Upper lobe of right lung (tissue), 1 donor: ENCODE measurements around the gene SLC34A1. TPM values are rescaled to one million over a fixed set of nuclear protein-coding genes. Genes with fewer than 3 reads are reported as not detected.
"Not testable (repeated sequence)": the region's sequence is repeated elsewhere in the genome, so short reads cannot be mapped to it uniquely, and the experiment has no call there.

ENCODE experiments used
- ATAC-seq: fragments of 200-7000 bp; cut with Tn5 transposase; one replicate; pipeline ENCODE4 v1.9.1; 2020; ENCODE audit warnings: mild to moderate bottlenecking, moderate library complexity
- DNase-seq: peaks from one replicate; pipeline ENCODE4 v3.0.0-alpha.2; 2020
- H3K27ac ChIP-seq: fragments of 200-600 bp; one replicate; pipeline ENCODE4 v1.8.0; 2022
- H3K27me3 ChIP-seq: fragments of 200-600 bp; one replicate; pipeline ENCODE4 v1.8.0; 2022; ENCODE audit warnings: mild to moderate bottlenecking
- H3K36me3 ChIP-seq: fragments of 200-600 bp; one replicate; pipeline ENCODE4 v1.8.0; 2022
- H3K4me1 ChIP-seq: fragments of 200-600 bp; one replicate; pipeline ENCODE4 v1.8.0; 2022
- H3K4me3 ChIP-seq: fragments of 200-600 bp; one replicate; pipeline ENCODE4 v1.8.0; 2022; ENCODE audit warnings: mild to moderate bottlenecking
- H3K9me3 ChIP-seq: fragments of 200-600 bp; one replicate; pipeline ENCODE4 v1.8.0; 2022
- intact Hi-C: fragments of 100-400 bp; cut with DNase I; formaldehyde crosslinking; loops from one replicate; pipeline ENCODE4 v1.11.0; 2022
- total RNA-seq: library from RNA; stranded (reverse); fragmentation: NEBNext Ultra II Directional; extraction: Animal tissue kit (Norgen Biotek cat#: 25700); gene quantifications from one replicate; pipeline ENCODE4 v1.2.1, GENCODE V29; 2021
- TF ChIP-seq, protein P1 (sequence below): fragments of 200-600 bp; IDR thresholded peaks from one replicate; pipeline ENCODE4 v1.8.0; 2022; ENCODE audit warnings: antibody characterized with exemption
- donor health status: DM: no; HTN: yes; CAD: no; lungs with severe emphysema.

The SLC34A1 gene
- total RNA-seq, 1 donor from 2014 or later = not detected

- no peaks in the 10 kb centered on the region for H3K27me3 ChIP-seq
- H3K4me1 ChIP-seq = no peaks in the 10 kb centered on the region
- no peak overlapping the region for H3K27ac ChIP-seq
- H3K36me3 ChIP-seq = peaks cover 85% of the 10 kb centered on the region
- TF ChIP-seq, protein P1, sequence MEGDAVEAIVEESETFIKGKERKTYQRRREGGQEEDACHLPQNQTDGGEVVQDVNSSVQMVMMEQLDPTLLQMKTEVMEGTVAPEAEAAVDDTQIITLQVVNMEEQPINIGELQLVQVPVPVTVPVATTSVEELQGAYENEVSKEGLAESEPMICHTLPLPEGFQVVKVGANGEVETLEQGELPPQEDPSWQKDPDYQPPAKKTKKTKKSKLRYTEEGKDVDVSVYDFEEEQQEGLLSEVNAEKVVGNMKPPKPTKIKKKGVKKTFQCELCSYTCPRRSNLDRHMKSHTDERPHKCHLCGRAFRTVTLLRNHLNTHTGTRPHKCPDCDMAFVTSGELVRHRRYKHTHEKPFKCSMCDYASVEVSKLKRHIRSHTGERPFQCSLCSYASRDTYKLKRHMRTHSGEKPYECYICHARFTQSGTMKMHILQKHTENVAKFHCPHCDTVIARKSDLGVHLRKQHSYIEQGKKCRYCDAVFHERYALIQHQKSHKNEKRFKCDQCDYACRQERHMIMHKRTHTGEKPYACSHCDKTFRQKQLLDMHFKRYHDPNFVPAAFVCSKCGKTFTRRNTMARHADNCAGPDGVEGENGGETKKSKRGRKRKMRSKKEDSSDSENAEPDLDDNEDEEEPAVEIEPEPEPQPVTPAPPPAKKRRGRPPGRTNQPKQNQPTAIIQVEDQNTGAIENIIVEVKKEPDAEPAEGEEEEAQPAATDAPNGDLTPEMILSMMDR = no peak
- intact Hi-C loops = no loop called here
- H3K4me3 ChIP-seq = no peak overlapping the region
- DNase-seq = no peak
- no peak for ATAC-seq
- no peaks in the 10 kb centered on the region for H3K9me3 ChIP-seq
These were observed 45.8 kb upstream of the SLC34A1 start for GRCh38 chr5:177338251-177339106.

- ATAC-seq (peak; percentile 39), DNase-seq (no peak)
- Histone ChIP-seq H3K4me1 (no peaks in the 10 kb centered on the region), H3K9me3 (no peaks in the 10 kb centered on the region), H3K27me3 (no peaks in the 10 kb centered on the region), H3K4me3 (no peak overlapping the region), H3K36me3 (peaks cover 80% of the 10 kb centered on the region), H3K27ac (no peak overlapping the region)
- intact Hi-C loops = no loop called here
- TF ChIP-seq, protein P1 = no peak
These were observed 45.1 kb upstream of the SLC34A1 start for GRCh38 chr5:177339107-177339638.

DNA sequence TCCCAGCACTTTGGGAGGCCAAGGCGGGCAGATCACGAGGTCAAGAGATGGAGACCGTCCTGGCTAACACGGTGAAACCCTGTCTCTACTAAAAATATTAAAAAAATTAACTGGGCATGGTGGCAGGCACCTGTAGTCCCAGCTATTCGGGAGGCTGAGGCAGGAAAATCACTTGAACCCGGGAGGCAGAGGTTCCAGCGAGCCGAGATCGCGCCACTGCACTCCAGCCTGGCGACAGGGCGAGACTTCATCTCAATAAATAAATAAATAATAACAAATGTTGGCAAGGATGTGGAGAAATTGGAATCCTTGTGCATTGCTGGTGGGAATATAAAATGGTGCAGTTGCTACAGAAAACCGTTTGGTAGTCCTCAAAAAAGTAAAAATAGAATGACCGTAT is 41.2 kb upstream of the SLC34A1 start:
- peaks cover 60% of the 10 kb centered on the region for H3K36me3 ChIP-seq

DNA sequence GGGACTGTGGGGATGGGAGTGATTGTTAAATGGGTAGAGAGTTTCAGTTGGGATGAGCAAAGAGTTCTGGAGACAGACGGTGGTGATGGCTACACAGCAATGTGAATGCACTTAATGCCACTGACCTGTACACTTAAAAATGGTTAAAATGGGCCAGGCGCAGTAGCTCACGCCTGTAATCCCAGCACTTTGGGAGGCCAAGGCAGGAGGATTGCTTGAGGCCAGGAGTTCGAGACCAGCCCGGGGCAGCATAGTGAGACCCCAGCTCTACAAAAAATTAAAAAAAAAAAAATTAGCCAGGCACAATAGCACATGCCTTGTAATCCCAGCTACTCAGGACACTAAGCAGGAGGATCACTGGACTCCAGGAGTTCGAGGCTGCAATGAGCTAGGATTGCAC is 40.5 kb upstream of the SLC34A1 start:
- peaks cover 17% of the 10 kb centered on the region for H3K4me1 ChIP-seq
- DNase-seq (no peak), ATAC-seq (no peak)
- peaks cover 52% of the 10 kb centered on the region for H3K36me3 ChIP-seq
- no peaks in the 10 kb centered on the region for H3K27me3 ChIP-seq
- H3K4me3 ChIP-seq = no peak overlapping the region
- no peak overlapping the region for H3K27ac ChIP-seq
- intact Hi-C loops = no loop called here
- H3K9me3 ChIP-seq = no peaks in the 10 kb centered on the region
- TF ChIP-seq, protein P1 = no peak

More for the DNA sequence above, 41.2 kb upstream of the SLC34A1 start:
- H3K4me1 ChIP-seq = peaks cover 12% of the 10 kb centered on the region
- H3K27ac ChIP-seq, intact Hi-C loops, ATAC-seq, H3K9me3 ChIP-seq, H3K4me3 ChIP-seq, DNase-seq, H3K27me3 ChIP-seq: not testable (repeated sequence)

GRCh38 chr5:177344891-177345290 is 39.3 kb upstream of the SLC34A1 start:
- DNase-seq = no peak
- Histone ChIP-seq H3K27ac (no peak overlapping the region), H3K9me3 (no peaks in the 10 kb centered on the region), H3K4me1 (peaks cover 26% of the 10 kb centered on the region), H3K36me3 (peaks cover 59% of the 10 kb centered on the region), H3K27me3 (no peaks in the 10 kb centered on the region), H3K4me3 (no peak overlapping the region)
- TF ChIP-seq, protein P1 = no peak
- no peak for ATAC-seq
- intact Hi-C loops = no loop called here

DNA sequence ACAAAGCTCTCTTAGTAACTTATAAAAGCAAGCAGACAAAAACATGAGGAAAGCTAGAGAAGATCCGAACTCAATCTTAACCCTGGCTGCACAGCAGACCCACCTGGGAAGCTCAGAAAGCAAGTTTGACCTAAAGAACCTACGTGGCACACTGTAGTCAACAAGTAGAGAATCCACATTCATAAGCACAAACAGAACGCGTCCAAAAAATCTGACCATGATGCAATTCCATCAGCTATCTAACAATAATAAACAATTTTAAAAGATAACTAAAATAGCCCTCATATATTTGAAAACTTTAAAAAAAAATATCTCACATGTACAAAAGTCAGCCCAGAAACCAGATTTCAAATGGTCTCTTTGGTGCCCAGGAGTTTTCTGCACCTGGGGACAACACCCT is 37.4 kb upstream of the SLC34A1 start:
- intact Hi-C loops = no loop called here

More for the DNA sequence above, 37.4 kb upstream of the SLC34A1 start:
- Histone ChIP-seq H3K4me1 (peaks cover 36% of the 10 kb centered on the region), H3K36me3 (peaks cover 51% of the 10 kb centered on the region), H3K4me3 (no peak overlapping the region), H3K27me3 (no peaks in the 10 kb centered on the region), H3K9me3 (no peaks in the 10 kb centered on the region), H3K27ac (no peak overlapping the region)
- TF ChIP-seq, protein P1 = no peak
- DNase-seq (no peak), ATAC-seq (no peak)
